K562 (cell line): Measurements from ENCODE around the gene TMSB10. TPM values are rescaled to one million over a fixed set of nuclear protein-coding genes. Genes with fewer than 3 reads are reported as not detected.

Experiments used
- CREM ChIP-seq: IDR thresholded peaks from 2 replicates; pipeline ENCODE4 v1.6.1; 2014; ENCODE audit warnings: antibody characterized with exemption, low read depth
- DIDO1 ChIP-seq: fragments of 450-650 bp; IDR thresholded peaks from 2 replicates; pipeline ENCODE4 v1.6.1; 2016; ENCODE audit warnings: low read depth, missing biosample characterization, missing genetic modification characterization
- ETS2 ChIP-seq: IDR thresholded peaks from 2 replicates; pipeline ENCODE4 v1.6.1; 2016; ENCODE audit warnings: borderline replicate concordance, missing genetic modification characterization, mild to moderate bottlenecking, moderate library complexity, missing compliant biosample characterization; ENCODE audit not compliant: poor library complexity, severe bottlenecking
- GATA2 ChIP-seq: sonication (generic); formaldehyde crosslinking; IDR thresholded peaks from 2 replicates; pipeline ENCODE4 v1.4.0; 2020; ENCODE audit warnings: mild to moderate bottlenecking, missing genetic modification reagents
- MXI1 ChIP-seq: IDR thresholded peaks from 2 replicates; pipeline ENCODE4 v1.6.1; 2011; ENCODE audit warnings: low read depth, mild to moderate bottlenecking, improper control_type of control experiment, low read length
- OTX1 ChIP-seq: fragments of 450-650 bp; formaldehyde crosslinking; IDR thresholded peaks from 2 replicates; pipeline ENCODE4 v1.4.0; 2022; ENCODE audit warnings: mild to moderate bottlenecking
- SUPT5H ChIP-seq: fragments of 450-650 bp; IDR thresholded peaks from 2 replicates; pipeline ENCODE4 v1.6.1; 2016
- THAP7 ChIP-seq: fragments of 250-450 bp; sonication (Bioruptor Pico); IDR thresholded peaks from 2 replicates; pipeline ENCODE4 v1.5.0; 2021
- THRB ChIP-seq: fragments of 450-650 bp; formaldehyde crosslinking; conservative IDR thresholded peaks from 2 replicates; pipeline ENCODE4 v1.4.0; 2022; ENCODE audit warnings: mild to moderate bottlenecking, missing genetic modification characterization
- ZBTB8A ChIP-seq: fragments of 450-650 bp; IDR thresholded peaks from 2 replicates; pipeline ENCODE4 v1.6.1; 2018; ENCODE audit warnings: mild to moderate bottlenecking, moderate library complexity; ENCODE audit not compliant: partially characterized antibody
- ZC3H11A ChIP-seq: IDR thresholded peaks from 2 replicates; pipeline ENCODE4 v1.6.1; 2012; ENCODE audit warnings: low read depth, low read length, improper control_type of control experiment
- ZFP30 ChIP-seq: fragments of 250-450 bp; sonication (Bioruptor Pico); IDR thresholded peaks from 2 replicates; pipeline ENCODE4 v1.8.0; 2022; ENCODE audit warnings: moderate library complexity, mild to moderate bottlenecking, inconsistent platforms, borderline replicate concordance
- ZNF174 ChIP-seq: fragments of 250-450 bp; sonication (Bioruptor Pico); IDR thresholded peaks from 2 replicates; pipeline ENCODE4 v1.4.0; 2020; ENCODE audit warnings: mild to moderate bottlenecking
- ZNF3 ChIP-seq: fragments of 250-450 bp; sonication (Bioruptor Pico); IDR thresholded peaks from 2 replicates; pipeline ENCODE4 v1.5.0; 2021; ENCODE audit warnings: mild to moderate bottlenecking, moderate library complexity
- ZNF445 ChIP-seq: fragments of 250-450 bp; sonication (Bioruptor Pico); IDR thresholded peaks from 2 replicates; pipeline ENCODE4 v1.4.0; 2020; ENCODE audit warnings: low read depth, mild to moderate bottlenecking, moderate library complexity
- ZNF449 ChIP-seq: fragments of 250-450 bp; sonication (Bioruptor Pico); IDR thresholded peaks from 2 replicates; pipeline ENCODE4 v1.8.0; 2022; ENCODE audit warnings: moderate library complexity, mild to moderate bottlenecking, inconsistent platforms
- ZZZ3 ChIP-seq: fragments of 450-650 bp; IDR thresholded peaks from 2 replicates; pipeline ENCODE4 v1.6.1; 2016; ENCODE audit warnings: antibody characterized with exemption, mild to moderate bottlenecking, moderate library complexity
- polyA plus RNA-seq, 8 experiments: library from polyadenylated mRNA; depleted of rRNA in 4 of 8; stranded (reverse) in 5 of 8; unstranded in 3 of 8; fragments of >200 nt; fragmentation: Nextera tagmentation in 2 of 8; fragmentation: Illumina TruSeq in 1 of 8; extraction: Ambion mirVana in 2 of 8; extraction: Trizol in 1 of 8; gene quantifications; 2 replicates each; pipeline versions ENCODE4 v1.2.1 to v1.2.3, GENCODE V29; 2011 to 2014; ENCODE audit warnings: inconsistent platforms in 1 of 8, missing spikeins in 1 of 8
- total RNA-seq, 7 experiments: library from RNA; depleted of rRNA in 6 of 7; stranded (reverse); fragments of >200 nt in 6 of 7; fragmentation: Illumina TruSeq in 2 of 7; extraction: Trizol in 2 of 7; gene quantifications; 2 replicates each; pipeline versions ENCODE4 v1.2.1 to v1.2.3, GENCODE V29; 2011 to 2021; ENCODE audit warnings: low replicate concordance in 1 of 7
- TF ChIP-seq, protein P1 (sequence below): fragments of 450-650 bp; IDR thresholded peaks from 2 replicates; pipeline ENCODE4 v1.7.0; 2016; ENCODE audit warnings: borderline replicate concordance
- TF ChIP-seq, protein P2 (sequence below): IDR thresholded peaks from 3 replicates; pipeline ENCODE4 v1.6.1; 2011; ENCODE audit warnings: borderline replicate concordance, mild to moderate bottlenecking; ENCODE audit not compliant: insufficient read length, insufficient read depth
- TF ChIP-seq, protein P3 (sequence below): fragments of 450-650 bp; formaldehyde crosslinking; IDR thresholded peaks from 2 replicates; pipeline ENCODE4 v1.4.0; 2020; ENCODE audit warnings: mild to moderate bottlenecking

Gene TMSB10
- total and polyA plus RNA-seq, 9 of the 15 experiments (the other 6 are each of a cell fraction or from before 2014, with no cell fraction given), result 382 to 2,226 (median 959) TPM

- TF ChIP-seq, protein P1, sequence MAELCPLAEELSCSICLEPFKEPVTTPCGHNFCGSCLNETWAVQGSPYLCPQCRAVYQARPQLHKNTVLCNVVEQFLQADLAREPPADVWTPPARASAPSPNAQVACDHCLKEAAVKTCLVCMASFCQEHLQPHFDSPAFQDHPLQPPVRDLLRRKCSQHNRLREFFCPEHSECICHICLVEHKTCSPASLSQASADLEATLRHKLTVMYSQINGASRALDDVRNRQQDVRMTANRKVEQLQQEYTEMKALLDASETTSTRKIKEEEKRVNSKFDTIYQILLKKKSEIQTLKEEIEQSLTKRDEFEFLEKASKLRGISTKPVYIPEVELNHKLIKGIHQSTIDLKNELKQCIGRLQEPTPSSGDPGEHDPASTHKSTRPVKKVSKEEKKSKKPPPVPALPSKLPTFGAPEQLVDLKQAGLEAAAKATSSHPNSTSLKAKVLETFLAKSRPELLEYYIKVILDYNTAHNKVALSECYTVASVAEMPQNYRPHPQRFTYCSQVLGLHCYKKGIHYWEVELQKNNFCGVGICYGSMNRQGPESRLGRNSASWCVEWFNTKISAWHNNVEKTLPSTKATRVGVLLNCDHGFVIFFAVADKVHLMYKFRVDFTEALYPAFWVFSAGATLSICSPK, result no peak
- no peak for TF ChIP-seq ZBTB8A
- TF ChIP-seq OTX1 (CRISPR knock-in tag), result no peak
- TF ChIP-seq DIDO1 (tag), result no peak
- no peak; the same call in 1 of the 2 replicates for TF ChIP-seq THRB (CRISPR knock-in tag)
- TF ChIP-seq ZNF449 (CRISPR knock-in tag), result peak; percentile 40; the same call in 1 of the 2 replicates
- TF ChIP-seq ZNF445 (CRISPR knock-in tag), result no peak
- TF ChIP-seq, protein P2, sequence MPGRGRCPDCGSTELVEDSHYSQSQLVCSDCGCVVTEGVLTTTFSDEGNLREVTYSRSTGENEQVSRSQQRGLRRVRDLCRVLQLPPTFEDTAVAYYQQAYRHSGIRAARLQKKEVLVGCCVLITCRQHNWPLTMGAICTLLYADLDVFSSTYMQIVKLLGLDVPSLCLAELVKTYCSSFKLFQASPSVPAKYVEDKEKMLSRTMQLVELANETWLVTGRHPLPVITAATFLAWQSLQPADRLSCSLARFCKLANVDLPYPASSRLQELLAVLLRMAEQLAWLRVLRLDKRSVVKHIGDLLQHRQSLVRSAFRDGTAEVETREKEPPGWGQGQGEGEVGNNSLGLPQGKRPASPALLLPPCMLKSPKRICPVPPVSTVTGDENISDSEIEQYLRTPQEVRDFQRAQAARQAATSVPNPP, result no peak
- no peak; the same call in 1 of the 2 replicates for TF ChIP-seq CREM
- TF ChIP-seq ZNF174, result no peak
- TF ChIP-seq MXI1, result no peak
- no peak for TF ChIP-seq THAP7 (CRISPR knock-in tag)
- TF ChIP-seq ZFP30 (CRISPR knock-in tag), result no peak
- TF ChIP-seq GATA2 (CRISPR knock-in tag), result no peak; the same call in 1 of the 2 replicates
- TF ChIP-seq ZZZ3, result no peak
- TF ChIP-seq, protein P3, sequence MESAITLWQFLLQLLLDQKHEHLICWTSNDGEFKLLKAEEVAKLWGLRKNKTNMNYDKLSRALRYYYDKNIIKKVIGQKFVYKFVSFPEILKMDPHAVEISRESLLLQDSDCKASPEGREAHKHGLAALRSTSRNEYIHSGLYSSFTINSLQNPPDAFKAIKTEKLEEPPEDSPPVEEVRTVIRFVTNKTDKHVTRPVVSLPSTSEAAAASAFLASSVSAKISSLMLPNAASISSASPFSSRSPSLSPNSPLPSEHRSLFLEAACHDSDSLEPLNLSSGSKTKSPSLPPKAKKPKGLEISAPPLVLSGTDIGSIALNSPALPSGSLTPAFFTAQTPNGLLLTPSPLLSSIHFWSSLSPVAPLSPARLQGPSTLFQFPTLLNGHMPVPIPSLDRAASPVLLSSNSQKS (CRISPR knock-in tag), result no peak
- no peak for TF ChIP-seq ETS2 (tag)
- peak; percentile 93 for TF ChIP-seq SUPT5H
- TF ChIP-seq ZC3H11A, result no peak
- no peak for TF ChIP-seq ZNF3 (CRISPR knock-in tag)
Observed at GRCh38 chr2:84905181-84906107, at the start of gene TMSB10 (continued).
